H9 (cell line): ENCODE results near the gene PAGR1. TPM values are rescaled to one million over a fixed set of nuclear protein-coding genes. Genes with fewer than 3 reads are reported as not detected.

Experiments used
- DNase-seq: peaks from one replicate; pipeline ENCODE4 v3.0.0-alpha.2; 2017
- H2AFZ ChIP-seq: one replicate; pipeline ENCODE4 v1.6.1; 2013; ENCODE audit warnings: mild to moderate bottlenecking, low read length, control low read depth, moderate library complexity
- H2AK5ac ChIP-seq: 2 replicates; pipeline ENCODE4 v1.6.1; 2013; ENCODE audit warnings: low read length, control low read depth, mixed read lengths; ENCODE audit not compliant: insufficient read length
- H2BK120ac ChIP-seq: one replicate; pipeline ENCODE4 v1.6.1; 2013; ENCODE audit warnings: low read depth, mild to moderate bottlenecking, low read length, control low read depth, inconsistent platforms; ENCODE audit not compliant: poor library complexity, severe bottlenecking
- H2BK12ac ChIP-seq: 2 replicates; pipeline ENCODE4 v1.6.1; 2013; ENCODE audit warnings: low read length, control low read depth, mixed read lengths, low read depth; ENCODE audit not compliant: insufficient read length
- H2BK15ac ChIP-seq: 2 replicates; pipeline ENCODE4 v1.6.1; 2013; ENCODE audit warnings: low read depth, low read length, control low read depth
- H2BK20ac ChIP-seq: one replicate; pipeline ENCODE4 v1.6.1; 2013; ENCODE audit warnings: low read depth, mild to moderate bottlenecking, low read length, control low read depth, inconsistent platforms; ENCODE audit not compliant: poor library complexity, severe bottlenecking
- H2BK5ac ChIP-seq: 2 replicates; pipeline ENCODE4 v1.6.1; 2013; ENCODE audit warnings: low read length, control low read depth, mixed read lengths; ENCODE audit not compliant: insufficient read length
- H3K14ac ChIP-seq: 2 replicates; pipeline ENCODE4 v1.6.1; 2013; ENCODE audit warnings: low read length, control low read depth; ENCODE audit not compliant: insufficient read depth
- H3K18ac ChIP-seq: 2 replicates; pipeline ENCODE4 v1.6.1; 2013; ENCODE audit warnings: low read depth, mild to moderate bottlenecking, mixed read lengths, low read length, control low read depth; ENCODE audit not compliant: insufficient read length
- H3K23ac ChIP-seq: 2 replicates; pipeline ENCODE4 v1.6.1; 2013; ENCODE audit warnings: low read length, control low read depth, mixed read lengths, low read depth; ENCODE audit not compliant: insufficient read length
- H3K23me2 ChIP-seq: 2 replicates; pipeline ENCODE4 v1.6.1; 2013; ENCODE audit warnings: low read depth, mild to moderate bottlenecking, mixed read lengths, low read length, control low read depth; ENCODE audit not compliant: insufficient read length, poor library complexity, severe bottlenecking
- H3K27ac ChIP-seq: 2 replicates; pipeline ENCODE4 v1.5.1; 2013; ENCODE audit warnings: low read length, control low read depth, mixed read lengths, low read depth; ENCODE audit not compliant: insufficient read length
- H3K27me3 ChIP-seq: 2 replicates; pipeline ENCODE4 v1.6.1; 2013; ENCODE audit warnings: low read length, control low read depth, inconsistent platforms; ENCODE audit not compliant: insufficient read depth
- H3K4ac ChIP-seq: 2 replicates; pipeline ENCODE4 v1.6.1; 2013; ENCODE audit warnings: low read depth, mild to moderate bottlenecking, control low read depth, inconsistent platforms, low read length, moderate library complexity
- H3K4me1 ChIP-seq: 2 replicates; pipeline ENCODE4 v1.6.1; 2013; ENCODE audit warnings: low read length, control low read depth, inconsistent platforms; ENCODE audit not compliant: insufficient read depth
- H3K4me2 ChIP-seq: 2 replicates; pipeline ENCODE4 v1.6.1; 2013; ENCODE audit warnings: low read length, control low read depth, mixed read lengths; ENCODE audit not compliant: insufficient read length, insufficient read depth
- H3K56ac ChIP-seq: 2 replicates; pipeline ENCODE4 v1.6.1; 2013; ENCODE audit warnings: low read depth, mild to moderate bottlenecking, mixed read lengths, low read length, control low read depth; ENCODE audit not compliant: insufficient read length
- H3K79me1 ChIP-seq: 2 replicates; pipeline ENCODE4 v1.6.1; 2013; ENCODE audit warnings: low read depth, mild to moderate bottlenecking, moderate library complexity, low read length, control low read depth, inconsistent platforms; ENCODE audit not compliant: insufficient read depth, poor library complexity, severe bottlenecking
- H3K79me2 ChIP-seq: 2 replicates; pipeline ENCODE4 v1.6.1; 2013; ENCODE audit warnings: low read length, control low read depth, inconsistent platforms; ENCODE audit not compliant: insufficient read depth
- H3K9ac ChIP-seq: 2 replicates; pipeline ENCODE4 v1.6.1; 2013; ENCODE audit warnings: low read length, control low read depth, mixed read lengths; ENCODE audit not compliant: insufficient read length; ENCODE audit errors: extremely low read depth
- H3K9me3 ChIP-seq: one replicate; pipeline ENCODE4 v1.6.1; 2013; ENCODE audit warnings: low read depth, low read length, inconsistent platforms; ENCODE audit not compliant: control insufficient read depth
- H3T11ph ChIP-seq: one replicate; pipeline ENCODE4 v1.6.1; 2013; ENCODE audit warnings: mild to moderate bottlenecking, low read length, control low read depth, inconsistent platforms
- H4K20me1 ChIP-seq: one replicate; pipeline ENCODE4 v1.6.1; 2013; ENCODE audit not compliant: control insufficient read depth, insufficient read length, insufficient read depth
- H4K5ac ChIP-seq: 2 replicates; pipeline ENCODE4 v1.6.1; 2013; ENCODE audit warnings: low read depth, mild to moderate bottlenecking, mixed read lengths, low read length, control low read depth; ENCODE audit not compliant: insufficient read length
- H4K8ac ChIP-seq: replicated peaks from 2 replicates; pipeline ENCODE4 v1.6.1; 2013; ENCODE audit warnings: low read length, control low read depth, mixed read lengths, low read depth; ENCODE audit not compliant: insufficient read length
- H4K91ac ChIP-seq: 2 replicates; pipeline ENCODE4 v1.6.1; 2013; ENCODE audit warnings: low read depth, mild to moderate bottlenecking, moderate library complexity, mixed read lengths, low read length, control low read depth; ENCODE audit not compliant: insufficient read length
- H3K27ac Mint-ChIP-seq, 3 experiments: 2 replicates in 2 of 3; 3 replicates in 1 of 3; pipeline ENCODE4 v1.8.0; 2020 to 2021; ENCODE audit warnings: mixed read lengths in 3 of 3, mild to moderate bottlenecking in 1 of 3, moderate library complexity in 1 of 3
- H3K27me3 Mint-ChIP-seq: 2 replicates; pipeline ENCODE4 v1.8.0; 2021; ENCODE audit warnings: low read depth, mild to moderate bottlenecking, moderate library complexity, mixed read lengths
- H3K36me3 Mint-ChIP-seq, 3 experiments: 2 replicates in 2 of 3; 3 replicates in 1 of 3; pipeline ENCODE4 v1.8.0; 2020 to 2021; ENCODE audit warnings: low read depth in 3 of 3, mixed read lengths in 3 of 3; ENCODE audit not compliant: insufficient read depth in 1 of 3
- H3K4me1 Mint-ChIP-seq, 2 experiments: 2 replicates each; pipeline ENCODE4 v1.8.0; 2020; ENCODE audit warnings: mixed read lengths in 2 of 2
- H3K4me3 Mint-ChIP-seq, 2 experiments: 2 replicates in 1 of 2; 3 replicates in 1 of 2; pipeline ENCODE4 v1.8.0; 2020 to 2021; ENCODE audit warnings: mild to moderate bottlenecking in 2 of 2, mixed read lengths in 2 of 2, moderate library complexity in 1 of 2
- H3K9me3 Mint-ChIP-seq, 2 experiments: 2 replicates in 1 of 2; 3 replicates in 1 of 2; pipeline ENCODE4 v1.8.0; 2020; ENCODE audit warnings: mild to moderate bottlenecking in 2 of 2, mixed read lengths in 2 of 2, moderate library complexity in 1 of 2
- CTCF ChIP-seq: fragments of 200-600 bp; sonication (generic); conservative IDR thresholded peaks from 3 replicates; pipeline ENCODE4 v1.8.0; 2021; ENCODE audit warnings: antibody characterized with exemption, mild to moderate bottlenecking
- WGBS: extraction: QIAGEN DNeasy Blood & Tissue Kit; methylation state at CpG from one replicate; pipeline ENCODE4 v1.1.7; 2013; ENCODE audit warnings: missing lambda C conversion rate, low lambda C conversion rate, mixed read lengths; ENCODE audit not compliant: insufficient read length; ENCODE audit errors: extremely low coverage; 5-methylcytosine and 5-hydroxymethylcytosine counted together
- total RNA-seq: library from RNA; stranded (reverse); gene quantifications from 2 replicates; pipeline ENCODE4 v1.2.1, GENCODE V29; 2021

PAGR1 gene
- total RNA-seq, 1 experiment from 2014 or later = 65.3 TPM

DNA sequence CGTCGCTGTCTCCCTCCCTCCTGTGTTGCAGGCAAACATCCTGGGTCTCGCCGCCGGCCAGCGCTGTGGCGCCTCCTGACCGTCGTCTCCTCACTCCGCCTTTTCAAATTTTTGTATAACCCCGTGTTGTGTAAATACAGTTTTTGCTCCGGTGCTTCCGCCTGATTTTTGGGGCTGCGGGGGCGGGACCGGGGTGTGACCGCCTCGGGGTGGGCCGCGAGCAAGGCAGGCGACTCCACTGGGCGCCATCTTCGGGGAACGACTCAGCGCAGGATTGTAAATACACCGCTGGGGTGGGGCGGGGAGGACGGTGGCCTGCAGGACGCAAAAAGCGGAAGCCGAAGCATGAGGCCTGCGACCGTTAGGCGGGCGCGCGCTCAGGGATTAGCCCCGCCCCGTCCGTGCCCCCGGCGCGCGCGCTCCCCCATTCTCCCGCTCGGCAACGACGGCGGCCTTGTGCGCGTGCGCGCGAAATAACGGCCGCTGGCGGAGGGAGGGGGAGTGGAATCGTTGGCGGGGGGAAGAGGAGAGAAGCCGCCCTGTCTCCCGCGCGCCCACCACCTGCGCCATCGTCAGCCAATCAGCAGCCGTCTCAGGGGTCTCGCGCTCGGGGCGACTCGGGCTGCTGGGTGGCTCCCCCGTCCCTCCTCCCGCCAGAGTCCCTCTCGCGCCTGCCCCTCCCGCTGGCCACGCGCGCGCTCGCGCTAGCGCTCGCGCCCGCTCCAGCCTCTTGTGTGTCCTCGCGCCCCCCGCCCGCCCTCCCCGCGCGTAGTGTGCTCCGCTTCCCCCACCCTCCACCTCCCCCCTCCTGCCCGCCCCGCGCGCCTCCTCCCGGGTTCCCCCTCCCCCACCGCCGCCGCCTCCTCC lies 10.5 kb upstream of the PAGR1 start:
- DNase-seq = peak; percentile 99
- H3K36me3 Mint-ChIP-seq = peaks cover 28 to 68% (median 45%) of the 10 kb centered on the region in 3 experiments
- H3K9me3 Mint-ChIP-seq = no peaks in the 10 kb centered on the region; a peak in 1 of 5 replicates
- no CpG with 5 or more reads among the region's 103 CpGs for WGBS
- H2AK5ac ChIP-seq = no peak overlapping the region
- no peak overlapping the region for H4K91ac ChIP-seq
- H3K4me1 Mint-ChIP-seq = peaks cover 36 to 53% of the 10 kb centered on the region in 2 experiments
- peak overlapping the region; percentile 50 for H3K18ac ChIP-seq
- H4K8ac ChIP-seq = no peak overlapping the region
- peaks cover 2% of the 10 kb centered on the region; the same call in 1 of the 2 replicates for H3K79me2 ChIP-seq
- no peak overlapping the region for H2AFZ ChIP-seq
- peak overlapping the region; percentile 100 for H3K27ac Mint-ChIP-seq
- H2BK15ac ChIP-seq = no peak overlapping the region
- H3K4ac ChIP-seq = no peak overlapping the region
- no peaks in the 10 kb centered on the region; the same call in 1 of the 2 replicates for H3K4me1 ChIP-seq
- peaks cover 1% of the 10 kb centered on the region for H3K27me3 Mint-ChIP-seq
- TF ChIP-seq CTCF = no peak; the same call in 2 of the 3 replicates
- H3K79me1 ChIP-seq = no peaks in the 10 kb centered on the region
- H2BK5ac ChIP-seq = no peak overlapping the region
- H3K4me2 ChIP-seq = peak overlapping the region; percentile 48
- no peak overlapping the region for H3K56ac ChIP-seq
- no peak overlapping the region for H2BK20ac ChIP-seq
- H3K14ac ChIP-seq = peak overlapping the region; percentile 10; the same call in 1 of the 2 replicates
- H3K27ac ChIP-seq = no peak overlapping the region
- no peaks in the 10 kb centered on the region for H3K9me3 ChIP-seq
- H3K9ac ChIP-seq = peak overlapping the region; percentile 67
- peaks cover 19% of the 10 kb centered on the region for H3K23me2 ChIP-seq
- no peaks in the 10 kb centered on the region for H4K20me1 ChIP-seq
- peak overlapping the region; percentile 93 to 98 for H3K4me3 Mint-ChIP-seq
- H3K27me3 ChIP-seq = no peaks in the 10 kb centered on the region
- no peak overlapping the region for H4K5ac ChIP-seq
- no peak overlapping the region for H2BK12ac ChIP-seq
- H3K23ac ChIP-seq = no peak overlapping the region
- no peak overlapping the region for H3T11ph ChIP-seq
- no peak overlapping the region for H2BK120ac ChIP-seq
